Astrocyte (in vitro differentiated cells and primary cell): ENCODE results near the gene SNCB.

ENCODE experiments used
- EZH2 ChIP-seq: IDR thresholded peaks from 2 replicates; pipeline ENCODE4 v1.6.1; 2012; ENCODE audit warnings: mild to moderate bottlenecking, low read length, inconsistent platforms; ENCODE audit not compliant: insufficient read depth
- TF ChIP-seq, protein P1 (sequence below): IDR thresholded peaks from 2 replicates; pipeline ENCODE4 v1.5.1; 2011; ENCODE audit warnings: low read depth, mild to moderate bottlenecking, inconsistent platforms, low read length, moderate library complexity; ENCODE audit not compliant: insufficient read depth

DNA sequence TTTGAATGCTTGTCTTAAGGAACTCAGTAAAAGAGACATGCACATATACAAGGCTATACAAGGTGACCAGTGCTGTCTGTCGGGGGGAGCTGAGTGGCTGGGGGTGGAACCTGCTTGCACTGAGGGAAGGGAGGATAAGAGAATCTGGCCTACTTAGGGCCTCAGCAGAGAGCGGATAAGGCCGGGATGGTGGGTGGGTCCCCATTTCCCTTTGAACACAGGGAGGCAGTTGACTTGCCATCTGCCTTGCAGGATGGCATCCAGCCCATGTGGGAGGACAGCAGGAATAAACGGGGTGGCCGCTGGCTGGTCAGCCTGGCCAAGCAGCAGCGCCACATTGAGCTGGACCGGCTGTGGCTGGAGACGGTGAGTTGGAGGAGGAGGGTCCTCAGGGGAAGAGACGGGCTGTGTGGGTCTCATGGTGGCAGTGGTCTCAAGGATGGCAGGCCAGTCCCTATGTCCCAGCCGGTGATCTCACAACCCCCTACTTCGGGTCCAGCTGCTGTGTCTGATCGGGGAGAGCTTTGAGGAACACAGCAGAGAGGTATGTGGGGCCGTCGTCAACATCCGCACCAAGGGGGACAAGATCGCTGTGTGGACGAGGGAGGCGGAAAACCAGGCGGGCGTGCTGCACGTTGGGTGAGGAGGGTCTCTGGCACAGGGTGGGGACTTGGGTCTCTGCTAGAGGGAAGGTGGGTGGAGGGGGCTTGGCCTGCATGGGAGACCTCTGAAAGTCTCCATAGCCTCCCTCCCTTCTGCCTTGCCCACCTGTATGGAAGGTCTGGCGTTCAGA is 14.7 kb upstream of the SNCB start:
- TF ChIP-seq, protein P1, sequence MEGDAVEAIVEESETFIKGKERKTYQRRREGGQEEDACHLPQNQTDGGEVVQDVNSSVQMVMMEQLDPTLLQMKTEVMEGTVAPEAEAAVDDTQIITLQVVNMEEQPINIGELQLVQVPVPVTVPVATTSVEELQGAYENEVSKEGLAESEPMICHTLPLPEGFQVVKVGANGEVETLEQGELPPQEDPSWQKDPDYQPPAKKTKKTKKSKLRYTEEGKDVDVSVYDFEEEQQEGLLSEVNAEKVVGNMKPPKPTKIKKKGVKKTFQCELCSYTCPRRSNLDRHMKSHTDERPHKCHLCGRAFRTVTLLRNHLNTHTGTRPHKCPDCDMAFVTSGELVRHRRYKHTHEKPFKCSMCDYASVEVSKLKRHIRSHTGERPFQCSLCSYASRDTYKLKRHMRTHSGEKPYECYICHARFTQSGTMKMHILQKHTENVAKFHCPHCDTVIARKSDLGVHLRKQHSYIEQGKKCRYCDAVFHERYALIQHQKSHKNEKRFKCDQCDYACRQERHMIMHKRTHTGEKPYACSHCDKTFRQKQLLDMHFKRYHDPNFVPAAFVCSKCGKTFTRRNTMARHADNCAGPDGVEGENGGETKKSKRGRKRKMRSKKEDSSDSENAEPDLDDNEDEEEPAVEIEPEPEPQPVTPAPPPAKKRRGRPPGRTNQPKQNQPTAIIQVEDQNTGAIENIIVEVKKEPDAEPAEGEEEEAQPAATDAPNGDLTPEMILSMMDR, result no peak
- TF ChIP-seq EZH2, result no peak
